H9 (cell line): ENCODE measurements around the gene SDC4. TPM values are rescaled to one million over a fixed set of nuclear protein-coding genes. Genes with fewer than 3 reads are reported as not detected.

Experiments used
- DNase-seq: peaks from one replicate; pipeline ENCODE4 v3.0.0-alpha.2; 2017
- H2AFZ ChIP-seq: one replicate; pipeline ENCODE4 v1.6.1; 2013; ENCODE audit warnings: mild to moderate bottlenecking, low read length, control low read depth, moderate library complexity
- H2AK5ac ChIP-seq: 2 replicates; pipeline ENCODE4 v1.6.1; 2013; ENCODE audit warnings: low read length, control low read depth, mixed read lengths; ENCODE audit not compliant: insufficient read length
- H2BK120ac ChIP-seq: one replicate; pipeline ENCODE4 v1.6.1; 2013; ENCODE audit warnings: low read depth, mild to moderate bottlenecking, low read length, control low read depth, inconsistent platforms; ENCODE audit not compliant: poor library complexity, severe bottlenecking
- H2BK12ac ChIP-seq: 2 replicates; pipeline ENCODE4 v1.6.1; 2013; ENCODE audit warnings: low read length, control low read depth, mixed read lengths, low read depth; ENCODE audit not compliant: insufficient read length
- H2BK15ac ChIP-seq: 2 replicates; pipeline ENCODE4 v1.6.1; 2013; ENCODE audit warnings: low read depth, low read length, control low read depth
- H2BK20ac ChIP-seq: one replicate; pipeline ENCODE4 v1.6.1; 2013; ENCODE audit warnings: low read depth, mild to moderate bottlenecking, low read length, control low read depth, inconsistent platforms; ENCODE audit not compliant: poor library complexity, severe bottlenecking
- H2BK5ac ChIP-seq: 2 replicates; pipeline ENCODE4 v1.6.1; 2013; ENCODE audit warnings: low read length, control low read depth, mixed read lengths; ENCODE audit not compliant: insufficient read length
- H3K14ac ChIP-seq: 2 replicates; pipeline ENCODE4 v1.6.1; 2013; ENCODE audit warnings: low read length, control low read depth; ENCODE audit not compliant: insufficient read depth
- H3K18ac ChIP-seq: 2 replicates; pipeline ENCODE4 v1.6.1; 2013; ENCODE audit warnings: low read depth, mild to moderate bottlenecking, mixed read lengths, low read length, control low read depth; ENCODE audit not compliant: insufficient read length
- H3K23ac ChIP-seq: 2 replicates; pipeline ENCODE4 v1.6.1; 2013; ENCODE audit warnings: low read length, control low read depth, mixed read lengths, low read depth; ENCODE audit not compliant: insufficient read length
- H3K23me2 ChIP-seq: 2 replicates; pipeline ENCODE4 v1.6.1; 2013; ENCODE audit warnings: low read depth, mild to moderate bottlenecking, mixed read lengths, low read length, control low read depth; ENCODE audit not compliant: insufficient read length, poor library complexity, severe bottlenecking
- H3K27ac ChIP-seq: 2 replicates; pipeline ENCODE4 v1.5.1; 2013; ENCODE audit warnings: low read length, control low read depth, mixed read lengths, low read depth; ENCODE audit not compliant: insufficient read length
- H3K27me3 ChIP-seq: 2 replicates; pipeline ENCODE4 v1.6.1; 2013; ENCODE audit warnings: low read length, control low read depth, inconsistent platforms; ENCODE audit not compliant: insufficient read depth
- H3K4ac ChIP-seq: 2 replicates; pipeline ENCODE4 v1.6.1; 2013; ENCODE audit warnings: low read depth, mild to moderate bottlenecking, control low read depth, inconsistent platforms, low read length, moderate library complexity
- H3K4me1 ChIP-seq: 2 replicates; pipeline ENCODE4 v1.6.1; 2013; ENCODE audit warnings: low read length, control low read depth, inconsistent platforms; ENCODE audit not compliant: insufficient read depth
- H3K4me2 ChIP-seq: 2 replicates; pipeline ENCODE4 v1.6.1; 2013; ENCODE audit warnings: low read length, control low read depth, mixed read lengths; ENCODE audit not compliant: insufficient read length, insufficient read depth
- H3K56ac ChIP-seq: 2 replicates; pipeline ENCODE4 v1.6.1; 2013; ENCODE audit warnings: low read depth, mild to moderate bottlenecking, mixed read lengths, low read length, control low read depth; ENCODE audit not compliant: insufficient read length
- H3K79me1 ChIP-seq: 2 replicates; pipeline ENCODE4 v1.6.1; 2013; ENCODE audit warnings: low read depth, mild to moderate bottlenecking, moderate library complexity, low read length, control low read depth, inconsistent platforms; ENCODE audit not compliant: insufficient read depth, poor library complexity, severe bottlenecking
- H3K79me2 ChIP-seq: 2 replicates; pipeline ENCODE4 v1.6.1; 2013; ENCODE audit warnings: low read length, control low read depth, inconsistent platforms; ENCODE audit not compliant: insufficient read depth
- H3K9ac ChIP-seq: 2 replicates; pipeline ENCODE4 v1.6.1; 2013; ENCODE audit warnings: low read length, control low read depth, mixed read lengths; ENCODE audit not compliant: insufficient read length; ENCODE audit errors: extremely low read depth
- H3K9me3 ChIP-seq: one replicate; pipeline ENCODE4 v1.6.1; 2013; ENCODE audit warnings: low read depth, low read length, inconsistent platforms; ENCODE audit not compliant: control insufficient read depth
- H3T11ph ChIP-seq: one replicate; pipeline ENCODE4 v1.6.1; 2013; ENCODE audit warnings: mild to moderate bottlenecking, low read length, control low read depth, inconsistent platforms
- H4K20me1 ChIP-seq: one replicate; pipeline ENCODE4 v1.6.1; 2013; ENCODE audit not compliant: control insufficient read depth, insufficient read length, insufficient read depth
- H4K5ac ChIP-seq: 2 replicates; pipeline ENCODE4 v1.6.1; 2013; ENCODE audit warnings: low read depth, mild to moderate bottlenecking, mixed read lengths, low read length, control low read depth; ENCODE audit not compliant: insufficient read length
- H4K8ac ChIP-seq: replicated peaks from 2 replicates; pipeline ENCODE4 v1.6.1; 2013; ENCODE audit warnings: low read length, control low read depth, mixed read lengths, low read depth; ENCODE audit not compliant: insufficient read length
- H4K91ac ChIP-seq: 2 replicates; pipeline ENCODE4 v1.6.1; 2013; ENCODE audit warnings: low read depth, mild to moderate bottlenecking, moderate library complexity, mixed read lengths, low read length, control low read depth; ENCODE audit not compliant: insufficient read length
- H3K27ac Mint-ChIP-seq, 3 experiments: 2 replicates in 2 of 3; 3 replicates in 1 of 3; pipeline ENCODE4 v1.8.0; 2020 to 2021; ENCODE audit warnings: mixed read lengths in 3 of 3, mild to moderate bottlenecking in 1 of 3, moderate library complexity in 1 of 3
- H3K27me3 Mint-ChIP-seq: 2 replicates; pipeline ENCODE4 v1.8.0; 2021; ENCODE audit warnings: low read depth, mild to moderate bottlenecking, moderate library complexity, mixed read lengths
- H3K36me3 Mint-ChIP-seq, 3 experiments: 2 replicates in 2 of 3; 3 replicates in 1 of 3; pipeline ENCODE4 v1.8.0; 2020 to 2021; ENCODE audit warnings: low read depth in 3 of 3, mixed read lengths in 3 of 3; ENCODE audit not compliant: insufficient read depth in 1 of 3
- H3K4me1 Mint-ChIP-seq, 2 experiments: 2 replicates each; pipeline ENCODE4 v1.8.0; 2020; ENCODE audit warnings: mixed read lengths in 2 of 2
- H3K4me3 Mint-ChIP-seq, 2 experiments: 2 replicates in 1 of 2; 3 replicates in 1 of 2; pipeline ENCODE4 v1.8.0; 2020 to 2021; ENCODE audit warnings: mild to moderate bottlenecking in 2 of 2, mixed read lengths in 2 of 2, moderate library complexity in 1 of 2
- H3K9me3 Mint-ChIP-seq, 2 experiments: 2 replicates in 1 of 2; 3 replicates in 1 of 2; pipeline ENCODE4 v1.8.0; 2020; ENCODE audit warnings: mild to moderate bottlenecking in 2 of 2, mixed read lengths in 2 of 2, moderate library complexity in 1 of 2
- CTCF ChIP-seq: fragments of 200-600 bp; sonication (generic); conservative IDR thresholded peaks from 3 replicates; pipeline ENCODE4 v1.8.0; 2021; ENCODE audit warnings: antibody characterized with exemption, mild to moderate bottlenecking
- WGBS: extraction: QIAGEN DNeasy Blood & Tissue Kit; methylation state at CpG from one replicate; pipeline ENCODE4 v1.1.7; 2013; ENCODE audit warnings: missing lambda C conversion rate, low lambda C conversion rate, mixed read lengths; ENCODE audit not compliant: insufficient read length; ENCODE audit errors: extremely low coverage; 5-methylcytosine and 5-hydroxymethylcytosine counted together
- total RNA-seq: library from RNA; stranded (reverse); gene quantifications from 2 replicates; pipeline ENCODE4 v1.2.1, GENCODE V29; 2021

The SDC4 gene
- total RNA-seq, 1 experiment from 2014 or later, result 50.7 TPM

DNA sequence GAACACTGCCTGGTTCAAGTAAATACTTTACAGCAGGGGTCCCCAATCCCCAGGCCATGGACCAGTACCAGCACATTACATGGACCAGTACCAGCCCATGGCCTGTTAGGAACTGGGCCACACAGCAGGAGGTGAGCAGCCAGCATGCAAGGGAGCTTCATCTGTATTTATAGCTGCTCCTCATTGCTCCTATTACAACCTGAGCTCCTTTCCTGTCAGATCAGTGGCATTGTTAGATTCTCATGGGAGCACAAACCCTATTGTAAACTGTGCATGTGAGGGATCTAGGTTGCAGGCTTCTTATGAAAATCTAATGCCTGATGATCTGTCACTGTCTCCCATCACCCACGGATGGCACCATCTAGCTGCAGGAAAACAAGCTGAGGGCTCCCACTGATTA lies 53.6 kb downstream of the SDC4 start:
- Histone ChIP-seq H3T11ph (no peak overlapping the region), H3K23ac (no peak overlapping the region), H3K27me3 (peaks cover 5% of the 10 kb centered on the region; the same call in 1 of the 2 replicates), H3K4me2 (no peak overlapping the region), H2BK15ac (no peak overlapping the region), H3K9me3 (no peaks in the 10 kb centered on the region), H3K27ac (no peak overlapping the region), H2BK12ac (no peak overlapping the region), H4K5ac (no peak overlapping the region), H3K18ac (no peak overlapping the region), H3K9ac (no peak overlapping the region), H2AK5ac (no peak overlapping the region), H3K23me2 (peaks cover 13% of the 10 kb centered on the region), H2BK5ac (no peak overlapping the region), H4K8ac (no peak overlapping the region), H3K4me1 (peaks cover 2% of the 10 kb centered on the region; the same call in 1 of the 2 replicates), H4K20me1 (no peaks in the 10 kb centered on the region), H3K79me1 (no peaks in the 10 kb centered on the region), H4K91ac (no peak overlapping the region), H3K14ac (no peak overlapping the region), H3K4ac (no peak overlapping the region), H2BK20ac (no peak overlapping the region), H3K79me2 (no peaks in the 10 kb centered on the region), H2BK120ac (no peak overlapping the region), H2AFZ (no peak overlapping the region), H3K56ac (no peak overlapping the region)
- no peak for TF ChIP-seq CTCF
- Mint-ChIP-seq H3K4me1 (peaks cover 8 to 13% of the 10 kb centered on the region in 2 experiments), H3K9me3 (peaks cover 21% of the 10 kb centered on the region in 2 experiments), H3K36me3 (peaks cover 5 to 15% (median 9%) of the 10 kb centered on the region in 3 experiments; a peak in 6 of 7 replicates), H3K27me3 (peaks cover 63% of the 10 kb centered on the region), H3K27ac (no peak overlapping the region), H3K4me3 (no peak overlapping the region)
- no CpG with 5 or more reads among the region's 1 CpG for WGBS
- DNase-seq, result no peak
